GM19395 (cell line): ENCODE measurements around the gene EMILIN3.

Source experiments
- ATAC-seq: cut with Tn5 transposase; IDR thresholded peaks from one replicate; pipeline ENCODE4 v1.9.1; 2021; ENCODE audit warnings: mild to moderate bottlenecking, moderate library complexity; ENCODE audit not compliant: unreplicated experiment

EMILIN3 gene

GRCh38 chr20:41392871-41393704 lies 26.5 kb upstream of the EMILIN3 start:
- ATAC-seq = no peak

GRCh38 chr20:41392295-41392694 lies 25.7 kb upstream of the EMILIN3 start:
- ATAC-seq = no peak

GRCh38 chr20:41391587-41392001 lies 25.0 kb upstream of the EMILIN3 start:
- no peak for ATAC-seq

GRCh38 chr20:41390889-41391288 lies 24.3 kb upstream of the EMILIN3 start:
- ATAC-seq = no peak

GRCh38 chr20:41387444-41387851 lies 20.8 kb upstream of the EMILIN3 start:
- no peak for ATAC-seq

- no peak for ATAC-seq
Observed at GRCh38 chr20:41386502-41387427, 20.1 kb upstream of the EMILIN3 start.

GRCh38 chr20:41382791-41383305 lies 16.2 kb upstream of the EMILIN3 start:
- ATAC-seq = no peak

- ATAC-seq = no peak
Observed at GRCh38 chr20:41380551-41381193, 14.1 kb upstream of the EMILIN3 start.

GRCh38 chr20:41379551-41379950 lies 12.9 kb upstream of the EMILIN3 start:
- no peak for ATAC-seq

GRCh38 chr20:41377275-41377674 lies 10.7 kb upstream of the EMILIN3 start:
- no peak for ATAC-seq

- no peak for ATAC-seq
Observed at GRCh38 chr20:41376349-41376748, 9.7 kb upstream of the EMILIN3 start.

GRCh38 chr20:41375846-41376245 lies 9.2 kb upstream of the EMILIN3 start:
- ATAC-seq = no peak

GRCh38 chr20:41373931-41374920 lies 7.6 kb upstream of the EMILIN3 start:
- no peak for ATAC-seq

GRCh38 chr20:41373251-41373783 lies 6.7 kb upstream of the EMILIN3 start:
- no peak for ATAC-seq

GRCh38 chr20:41371371-41371770 lies 4.8 kb upstream of the EMILIN3 start:
- ATAC-seq = no peak

- ATAC-seq = no peak
Observed at GRCh38 chr20:41370176-41370575, 3.6 kb upstream of the EMILIN3 start.

GRCh38 chr20:41369673-41370072 lies 3.1 kb upstream of the EMILIN3 start:
- no peak for ATAC-seq

GRCh38 chr20:41367956-41368355 lies 1.3 kb upstream of the EMILIN3 start:
- ATAC-seq = no peak

GRCh38 chr20:41367393-41367695 lies 726 bp upstream of the EMILIN3 start:
- ATAC-seq = no peak
